IPS-15b (cell line): ENCODE results near the gene DENND4C.

Experiments
- H3K27me3 ChIP-seq: one replicate; pipeline ENCODE4 v1.6.1; 2013; ENCODE audit warnings: low read length; ENCODE audit not compliant: control insufficient read depth, insufficient read depth
- H3K36me3 ChIP-seq: one replicate; pipeline ENCODE4 v1.6.1; 2013; ENCODE audit warnings: low read length; ENCODE audit not compliant: control insufficient read depth, insufficient read depth
- H3K4me1 ChIP-seq: one replicate; pipeline ENCODE4 v1.6.1; 2013; ENCODE audit warnings: mild to moderate bottlenecking, low read length; ENCODE audit not compliant: control insufficient read depth, insufficient read depth
- H3K4me3 ChIP-seq: one replicate; pipeline ENCODE4 v1.5.1; 2013; ENCODE audit warnings: low read depth, low read length
- H3K9ac ChIP-seq: one replicate; pipeline ENCODE4 v1.6.1; 2013; ENCODE audit warnings: low read depth, mild to moderate bottlenecking, low read length
- H3K9me3 ChIP-seq: one replicate; pipeline ENCODE4 v1.6.1; 2013; ENCODE audit warnings: mild to moderate bottlenecking, low read length; ENCODE audit not compliant: control insufficient read depth, insufficient read depth

Gene DENND4C

DNA sequence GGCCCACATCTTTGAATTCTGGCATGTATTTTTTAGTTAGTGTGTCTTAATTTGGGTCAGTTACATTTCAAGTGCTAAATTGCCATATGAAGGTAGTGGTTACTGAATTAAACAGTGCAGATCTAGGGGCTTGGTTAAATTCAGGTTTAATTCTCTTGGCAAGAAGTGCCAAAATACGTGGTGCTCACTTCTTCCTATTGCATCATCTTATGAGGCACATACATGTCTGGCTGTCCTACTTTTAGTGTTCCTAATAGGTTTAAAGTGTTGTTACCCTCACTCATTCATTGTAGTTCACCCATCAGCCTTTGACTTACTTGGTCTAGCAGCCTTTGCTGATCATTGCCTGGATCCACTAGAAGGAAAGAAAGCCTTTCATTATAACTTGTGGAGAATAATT lies 90.0 kb downstream of the DENND4C start:
- Histone ChIP-seq H3K36me3 (no peaks in the 10 kb centered on the region), H3K4me3 (no peak overlapping the region), H3K9me3 (no peaks in the 10 kb centered on the region), H3K4me1 (no peaks in the 10 kb centered on the region), H3K27me3 (no peaks in the 10 kb centered on the region), H3K9ac (no peak overlapping the region)

DNA sequence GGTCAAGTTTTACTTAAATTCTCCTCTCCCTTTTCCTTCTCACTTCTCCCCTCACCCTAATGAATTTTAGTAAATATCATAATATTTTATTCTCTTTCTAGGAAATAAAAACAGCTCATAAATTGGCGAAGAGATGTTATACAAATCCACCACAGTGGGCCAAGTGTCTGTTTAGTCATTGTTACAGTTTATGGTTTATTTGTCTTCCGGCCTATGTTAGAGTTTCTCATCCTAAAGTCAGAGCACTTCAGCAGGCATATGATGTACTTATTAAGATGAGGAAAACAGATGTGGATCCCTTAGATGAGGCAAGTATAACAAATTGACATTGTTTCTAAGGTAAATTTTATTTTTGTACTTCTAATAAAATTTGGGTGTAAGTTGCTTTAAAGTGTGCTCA lies 101.4 kb downstream of the DENND4C start:
- no peaks in the 10 kb centered on the region for H3K27me3 ChIP-seq
- H3K36me3 ChIP-seq, result no peaks in the 10 kb centered on the region
- H3K9me3 ChIP-seq, result no peaks in the 10 kb centered on the region
- no peaks in the 10 kb centered on the region for H3K4me1 ChIP-seq
- no peak overlapping the region for H3K9ac ChIP-seq
- no peak overlapping the region for H3K4me3 ChIP-seq

DNA sequence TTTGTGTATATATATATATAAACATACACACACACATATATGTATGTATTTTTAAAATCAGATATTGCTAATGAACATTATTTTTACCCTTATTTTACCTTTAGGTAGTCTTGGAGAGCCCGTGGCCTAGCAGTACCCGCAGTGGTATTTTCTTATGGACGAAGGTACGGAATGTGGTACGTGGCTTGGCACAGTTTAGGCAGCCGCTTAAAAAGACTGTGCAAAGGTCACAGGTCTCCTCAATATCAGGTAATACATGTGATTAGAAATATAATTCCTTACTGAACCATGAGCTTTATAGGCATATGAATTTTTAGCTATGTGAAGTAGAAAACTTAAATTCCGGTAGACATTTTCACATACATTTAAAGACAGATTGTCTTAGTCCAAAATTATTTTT lies 105.7 kb downstream of the DENND4C start:
- Histone ChIP-seq H3K27me3 (no peaks in the 10 kb centered on the region), H3K9me3 (no peaks in the 10 kb centered on the region), H3K4me1 (no peaks in the 10 kb centered on the region), H3K4me3 (no peak overlapping the region), H3K9ac (no peak overlapping the region), H3K36me3 (no peaks in the 10 kb centered on the region)

DNA sequence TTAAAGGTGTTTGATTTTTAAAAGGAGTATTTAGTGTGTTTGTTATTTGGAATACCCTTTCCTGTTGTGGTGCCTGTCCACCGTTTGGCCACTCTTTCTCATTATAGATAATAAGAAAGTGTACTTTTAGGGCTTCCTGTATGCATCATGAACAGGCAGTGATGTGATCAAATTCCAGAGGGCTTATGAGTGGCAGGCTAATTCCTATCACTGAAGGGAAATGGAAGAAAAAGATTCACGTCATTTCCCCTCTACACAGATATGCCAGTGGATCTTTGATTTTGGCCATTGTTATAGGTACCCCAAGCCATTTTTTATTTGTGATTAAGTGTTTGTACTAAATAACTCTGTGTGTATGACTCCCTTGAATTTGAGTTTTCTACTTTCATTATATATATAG lies 112.5 kb downstream of the DENND4C start:
- H3K27me3 ChIP-seq, result no peaks in the 10 kb centered on the region
- H3K4me3 ChIP-seq, result no peak overlapping the region
- H3K36me3 ChIP-seq, result no peaks in the 10 kb centered on the region
- H3K9ac ChIP-seq, result no peak overlapping the region
- no peaks in the 10 kb centered on the region for H3K4me1 ChIP-seq
- no peaks in the 10 kb centered on the region for H3K9me3 ChIP-seq

DNA sequence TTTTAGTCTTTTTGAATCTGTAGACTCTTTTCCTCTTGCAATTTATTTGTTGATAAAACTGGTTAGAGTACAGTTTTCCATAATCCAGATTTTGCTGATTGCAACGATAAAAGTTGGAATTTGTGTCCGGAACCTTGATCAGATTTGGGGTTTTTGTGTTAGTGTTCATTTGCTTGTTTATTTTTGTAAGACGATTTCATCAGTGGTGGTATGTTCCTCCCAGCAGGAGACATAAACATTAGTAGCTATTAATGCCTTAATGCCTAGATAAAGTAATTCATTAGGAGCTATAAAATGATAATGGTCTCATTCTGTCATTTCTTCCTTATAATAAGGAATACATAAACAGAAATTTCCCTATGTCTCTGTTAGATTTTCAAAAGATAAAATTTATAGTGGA lies 128.2 kb downstream of the DENND4C start:
- no peaks in the 10 kb centered on the region for H3K9me3 ChIP-seq
- H3K4me3 ChIP-seq, result no peak overlapping the region
- H3K9ac ChIP-seq, result no peak overlapping the region
- no peaks in the 10 kb centered on the region for H3K27me3 ChIP-seq
- peaks cover 19% of the 10 kb centered on the region for H3K36me3 ChIP-seq
- H3K4me1 ChIP-seq, result no peaks in the 10 kb centered on the region

DNA sequence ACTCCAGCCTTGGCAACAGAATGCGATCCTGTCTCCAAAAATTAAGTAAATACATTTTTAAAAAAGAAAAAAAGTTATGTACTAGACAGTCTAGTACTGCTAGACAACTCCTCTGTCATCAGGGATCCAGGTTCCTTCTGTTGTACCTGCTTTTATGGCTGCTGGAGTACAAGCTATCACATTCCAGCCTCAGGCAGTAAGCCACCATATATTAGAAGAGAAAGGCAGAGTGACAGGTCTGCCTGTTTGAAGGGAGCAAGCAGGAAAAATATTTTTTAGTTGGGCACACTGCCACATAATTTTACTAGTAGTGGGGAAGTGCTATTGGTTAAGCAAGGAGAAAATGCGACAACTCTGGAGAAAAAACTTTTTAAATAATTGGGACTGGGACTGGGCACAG lies 138.6 kb downstream of the DENND4C start:
- Histone ChIP-seq H3K4me3 (no peak overlapping the region), H3K36me3 (no peaks in the 10 kb centered on the region), H3K4me1 (no peaks in the 10 kb centered on the region), H3K27me3 (no peaks in the 10 kb centered on the region), H3K9me3 (no peaks in the 10 kb centered on the region), H3K9ac (no peak overlapping the region)

DNA sequence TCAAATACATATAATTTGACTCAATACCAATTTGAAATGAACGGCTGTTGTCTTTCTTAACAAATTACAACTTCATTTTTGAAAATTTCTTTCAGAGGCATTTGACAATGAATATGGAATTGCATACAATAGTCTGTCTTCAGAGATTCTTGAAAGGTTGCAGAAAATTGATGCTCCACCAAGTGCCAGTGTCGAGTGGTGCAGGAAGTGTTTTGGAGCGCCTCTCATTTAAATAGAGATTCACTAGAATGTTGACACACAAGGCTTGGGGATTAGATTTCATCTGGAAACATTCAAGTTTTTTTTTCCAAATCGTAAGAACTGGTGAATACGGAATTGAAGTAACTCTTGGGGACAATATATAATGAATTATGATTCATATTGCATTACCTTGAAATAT lies 141.4 kb downstream of the DENND4C start:
- H3K4me1 ChIP-seq, result peaks cover 1% of the 10 kb centered on the region
- no peaks in the 10 kb centered on the region for H3K9me3 ChIP-seq
- peaks cover 17% of the 10 kb centered on the region for H3K36me3 ChIP-seq
- no peaks in the 10 kb centered on the region for H3K27me3 ChIP-seq
- H3K4me3 ChIP-seq, result no peak overlapping the region
- H3K9ac ChIP-seq, result no peak overlapping the region

DNA sequence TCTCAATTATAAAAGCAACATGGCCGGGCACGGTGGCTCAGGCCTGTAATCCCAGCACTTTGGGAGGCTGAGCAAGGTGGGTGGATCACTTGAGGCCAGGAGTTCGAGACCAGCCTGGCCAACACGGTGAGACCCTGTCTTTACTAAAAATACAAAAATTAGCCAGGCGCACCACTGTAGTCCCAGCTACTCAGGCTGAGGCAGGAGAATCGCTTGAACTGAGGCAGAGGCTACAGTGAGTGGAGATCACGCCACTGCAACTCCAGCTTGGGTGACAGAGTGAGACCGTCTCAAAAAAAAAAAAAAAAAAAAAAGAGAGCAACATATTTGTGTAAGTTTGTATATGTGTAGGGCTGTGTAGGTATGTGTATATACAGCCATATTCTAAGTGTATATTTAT lies 142.1 kb downstream of the DENND4C start:
- peaks cover 24% of the 10 kb centered on the region for H3K36me3 ChIP-seq

DNA sequence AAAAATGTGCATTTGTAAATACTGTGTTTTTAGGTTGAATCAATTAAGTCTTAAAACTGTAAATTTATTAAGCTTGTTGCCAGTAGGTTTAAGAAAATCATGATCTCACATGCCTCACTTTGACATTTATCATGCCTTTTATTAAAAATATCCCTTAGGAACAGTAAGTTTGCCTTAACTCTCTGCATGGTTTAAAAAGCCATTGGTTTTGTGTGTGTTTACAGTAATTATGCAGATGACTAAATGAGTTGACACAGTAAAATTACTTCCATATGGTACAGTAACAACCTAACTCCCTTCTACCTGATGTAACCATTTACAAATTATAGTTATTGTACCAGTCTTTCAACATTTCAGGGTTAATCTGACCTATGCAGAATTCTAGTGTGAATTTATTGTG lies 143.0 kb downstream of the DENND4C start:
- Histone ChIP-seq H3K9me3 (no peaks in the 10 kb centered on the region), H3K4me1 (peaks cover 3% of the 10 kb centered on the region), H3K9ac (no peak overlapping the region), H3K36me3 (peaks cover 32% of the 10 kb centered on the region), H3K27me3 (no peaks in the 10 kb centered on the region), H3K4me3 (no peak overlapping the region)

More for the DNA sequence above, 142.1 kb downstream of the DENND4C start:
- Histone ChIP-seq H3K9ac (no peak overlapping the region), H3K27me3 (no peaks in the 10 kb centered on the region), H3K9me3 (no peaks in the 10 kb centered on the region), H3K4me3 (no peak overlapping the region), H3K4me1 (peaks cover 3% of the 10 kb centered on the region)

DNA sequence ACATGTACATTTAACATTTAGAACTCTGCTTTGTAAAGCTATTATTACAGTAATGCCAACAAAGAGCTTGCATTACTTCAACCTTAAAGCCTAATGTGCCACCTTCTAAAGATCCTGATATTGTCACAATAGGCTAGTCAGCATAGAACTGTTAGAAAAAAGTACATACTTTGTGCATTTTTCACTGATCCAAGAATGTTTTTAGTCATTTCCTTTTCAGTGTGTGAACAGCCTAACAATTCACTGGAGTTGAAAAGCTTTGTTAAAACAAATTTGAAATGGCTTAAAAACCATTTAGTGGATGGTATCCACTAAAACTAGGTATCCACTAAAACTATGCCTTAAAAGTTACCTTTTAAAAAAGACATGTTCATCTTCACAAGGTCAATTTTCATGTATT lies 145.0 kb downstream of the DENND4C start:
- H3K9ac ChIP-seq, result no peak overlapping the region
- peaks cover 40% of the 10 kb centered on the region for H3K36me3 ChIP-seq
- no peak overlapping the region for H3K4me3 ChIP-seq

DNA sequence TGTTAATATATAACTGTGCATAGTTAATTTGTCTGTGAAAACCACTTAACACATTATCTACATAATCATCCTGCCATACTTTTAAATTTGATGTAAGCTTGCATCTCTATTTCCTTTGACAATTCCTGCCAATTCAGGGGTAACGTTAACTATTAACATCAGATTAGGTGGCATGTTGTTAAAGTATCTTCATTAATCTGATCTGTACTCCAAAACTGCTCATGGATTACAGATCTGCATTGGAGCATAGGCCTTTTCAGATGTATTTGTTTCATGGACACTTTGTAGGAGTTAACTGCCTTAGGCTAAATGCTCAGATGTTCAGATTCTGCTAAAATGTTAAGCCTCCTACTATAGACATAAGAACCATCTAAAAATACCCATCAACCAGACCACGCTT lies 146.4 kb downstream of the DENND4C start:
- Histone ChIP-seq H3K4me3 (peak overlapping the region; percentile 94), H3K9ac (no peak overlapping the region), H3K36me3 (peaks cover 40% of the 10 kb centered on the region), H3K27me3 (no peaks in the 10 kb centered on the region), H3K4me1 (peaks cover 3% of the 10 kb centered on the region), H3K9me3 (no peaks in the 10 kb centered on the region)

More for the DNA sequence above, 145.0 kb downstream of the DENND4C start:
- H3K4me1 ChIP-seq, result peaks cover 3% of the 10 kb centered on the region
- H3K9me3 ChIP-seq, result no peaks in the 10 kb centered on the region
- H3K27me3 ChIP-seq, result no peaks in the 10 kb centered on the region

DNA sequence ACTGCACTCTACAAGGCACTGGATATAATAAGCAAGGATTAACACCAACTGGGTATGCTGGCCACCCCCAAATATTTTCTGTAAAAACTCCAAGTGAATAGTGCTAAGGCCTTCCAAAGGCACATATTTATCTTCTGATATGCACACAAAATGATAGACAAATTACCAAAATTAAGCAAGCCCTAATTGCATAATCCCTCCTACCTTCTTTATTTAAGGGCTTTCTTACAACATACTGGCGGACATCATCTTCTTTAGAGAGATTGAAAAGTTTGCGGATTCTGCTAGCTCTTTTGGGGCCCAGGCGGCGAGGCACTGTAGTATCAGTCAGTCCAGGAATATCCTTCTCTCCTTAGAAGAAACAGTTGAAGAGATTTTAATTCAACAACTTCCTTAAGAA lies 147.7 kb downstream of the DENND4C start:
- peaks cover 40% of the 10 kb centered on the region for H3K36me3 ChIP-seq
- peak overlapping the region; percentile 100 for H3K9ac ChIP-seq
- no peaks in the 10 kb centered on the region for H3K27me3 ChIP-seq
- H3K4me1 ChIP-seq, result peaks cover 3% of the 10 kb centered on the region
- H3K4me3 ChIP-seq, result peak overlapping the region; percentile 94
- H3K9me3 ChIP-seq, result no peaks in the 10 kb centered on the region

DNA sequence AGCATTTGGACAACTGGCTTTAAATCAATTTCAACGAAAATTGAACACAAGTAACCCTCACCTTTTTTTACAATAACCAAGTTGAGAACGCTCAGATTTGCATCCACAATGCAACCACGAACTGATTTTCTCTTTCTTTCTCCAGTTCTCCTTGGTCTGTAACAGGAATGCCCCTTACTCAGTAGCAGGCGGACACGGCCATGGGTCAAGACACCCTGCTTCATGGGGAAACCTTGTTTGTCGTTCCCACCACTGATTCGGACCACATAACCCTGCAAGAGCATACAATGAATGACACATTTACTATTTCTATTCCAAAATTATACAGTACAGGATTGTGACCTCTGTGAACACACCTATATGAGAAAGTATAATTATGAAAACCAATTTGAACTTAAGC lies 148.2 kb downstream of the DENND4C start:
- peak overlapping the region; percentile 94 for H3K4me3 ChIP-seq
- no peaks in the 10 kb centered on the region for H3K9me3 ChIP-seq
- peak overlapping the region; percentile 100 for H3K9ac ChIP-seq
- H3K36me3 ChIP-seq, result peaks cover 40% of the 10 kb centered on the region
- H3K27me3 ChIP-seq, result no peaks in the 10 kb centered on the region
- peaks cover 3% of the 10 kb centered on the region for H3K4me1 ChIP-seq
